NT2/D1 (cell line): ENCODE measurements around the gene DNAH5.

Experiments
- YY1 ChIP-seq: IDR thresholded peaks from 2 replicates; pipeline ENCODE4 v1.6.1; 2011; ENCODE audit not compliant: insufficient read length, insufficient read depth
- ZNF274 ChIP-seq: IDR thresholded peaks from 2 replicates; pipeline ENCODE4 v1.6.1; 2011; ENCODE audit warnings: mild to moderate bottlenecking, low read depth, low read length

DNA sequence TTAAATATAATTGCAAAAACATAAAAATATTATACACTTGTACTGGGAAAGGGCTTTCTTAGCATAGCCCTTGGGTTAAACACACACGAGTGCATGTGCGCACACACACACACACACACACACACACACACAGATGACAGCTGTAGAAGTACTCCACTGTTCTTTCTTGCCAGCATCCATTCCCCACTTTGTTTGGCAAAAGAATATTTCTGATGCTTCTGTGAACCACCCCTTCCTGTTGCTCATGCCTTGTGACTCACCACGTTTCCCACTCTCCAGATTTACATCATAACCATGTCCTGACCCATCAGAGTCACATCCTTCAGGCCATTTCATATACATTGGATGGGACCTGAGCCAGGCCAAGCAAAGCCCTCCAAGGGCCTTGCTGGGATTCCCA lies 280.1 kb downstream of the DNAH5 start:
- no peak for TF ChIP-seq YY1
- TF ChIP-seq ZNF274, result no peak
